SH-SY5Y (cell line): ENCODE measurements around the gene ITGB6.

ENCODE experiments used
- GATA2 ChIP-seq: IDR thresholded peaks from 2 replicates; pipeline ENCODE4 v1.6.1; 2011; ENCODE audit warnings: mild to moderate bottlenecking, low read depth, low read length
- GATA3 ChIP-seq: IDR thresholded peaks from 2 replicates; pipeline ENCODE4 v1.6.1; 2011; ENCODE audit warnings: low read depth, mild to moderate bottlenecking, low read length, moderate library complexity

The ITGB6 gene

DNA sequence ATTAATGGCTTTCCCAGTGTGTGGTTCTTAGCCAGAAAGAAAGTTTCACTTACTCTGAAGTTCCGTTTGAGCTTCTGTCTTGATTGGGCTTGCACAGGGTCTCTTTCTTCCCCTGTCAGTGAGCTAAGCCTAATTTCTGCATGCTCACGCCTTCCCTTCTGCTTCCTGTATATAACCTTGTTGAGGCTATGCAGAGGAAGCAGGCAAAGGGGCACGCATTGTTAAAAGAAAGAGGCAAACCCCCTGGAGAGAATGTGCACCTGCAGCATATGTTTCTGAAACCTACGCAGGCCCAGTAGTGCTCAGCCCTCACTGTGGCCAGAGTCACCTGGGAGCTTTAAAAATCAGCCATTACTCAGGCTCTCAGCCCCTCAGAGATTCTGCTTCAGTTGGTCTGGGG is 123.2 kb downstream of the ITGB6 start:
- TF ChIP-seq GATA3 (no peak), GATA2 (no peak)

DNA sequence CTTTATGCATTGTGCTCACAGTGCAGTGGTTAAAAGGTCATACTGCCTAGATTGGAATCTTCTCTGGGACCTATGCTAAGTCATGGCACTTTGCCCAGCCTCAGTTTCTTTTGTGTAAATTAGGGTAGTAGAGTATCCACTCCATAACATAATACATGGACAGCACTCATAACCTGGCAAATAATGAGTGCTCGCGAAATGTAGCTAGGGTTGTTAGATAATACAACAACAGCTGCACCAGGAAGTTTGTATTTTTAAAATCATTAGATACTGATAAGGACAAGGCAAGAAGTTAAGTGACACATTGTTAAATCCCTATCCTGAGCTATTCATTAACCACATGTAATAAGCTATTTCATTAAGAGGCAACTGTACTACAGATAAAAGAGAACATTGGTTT is 123.8 kb downstream of the ITGB6 start:
- no peak for TF ChIP-seq GATA3
- no peak for TF ChIP-seq GATA2

DNA sequence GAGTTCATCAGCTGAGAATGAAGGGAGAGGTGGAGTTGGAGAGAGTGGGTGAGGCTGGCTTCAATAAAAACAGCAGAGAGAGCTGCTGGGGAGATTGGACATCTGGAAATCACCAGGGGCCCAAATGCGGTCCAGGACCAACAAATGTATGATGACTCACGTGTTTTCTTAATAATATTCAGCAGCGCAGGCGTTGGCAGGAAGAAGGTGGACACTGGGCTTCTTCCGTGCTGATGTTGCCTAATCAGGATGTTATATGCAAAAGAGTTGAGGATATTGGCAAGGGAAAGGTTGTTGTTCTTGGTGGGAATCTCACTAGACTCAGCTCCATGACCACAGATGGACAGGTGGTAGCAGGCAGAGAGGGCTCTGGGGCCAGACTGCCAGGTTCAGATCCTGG is 124.9 kb downstream of the ITGB6 start:
- TF ChIP-seq GATA2 (no peak), GATA3 (no peak)

DNA sequence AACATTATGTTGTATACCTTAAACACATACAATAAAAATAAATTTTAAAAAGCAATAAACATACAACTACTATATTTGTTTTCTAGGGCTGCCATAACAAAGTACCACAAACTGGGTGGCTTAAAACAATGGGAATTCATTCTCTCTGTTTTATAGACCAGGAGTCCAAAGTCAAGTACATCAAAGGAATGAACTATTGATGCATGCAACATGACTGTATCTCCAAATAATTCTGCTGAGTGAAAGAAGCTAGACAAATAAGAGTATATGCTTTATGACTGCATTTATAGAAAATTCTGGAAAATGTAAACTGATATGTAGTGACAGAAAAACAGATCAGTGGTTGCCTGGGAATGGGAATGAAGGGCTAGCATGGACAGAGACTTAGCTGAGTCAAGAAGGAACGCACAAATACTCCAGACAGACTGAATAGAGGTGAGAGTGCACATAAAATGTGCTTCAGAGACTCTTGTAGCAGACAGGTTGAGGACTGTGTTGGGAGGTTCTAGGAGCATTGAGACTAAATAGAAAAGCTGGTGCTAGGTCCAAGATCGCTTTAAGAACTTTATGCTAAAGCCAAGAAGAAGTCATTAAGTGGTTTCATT is 126.7 kb downstream of the ITGB6 start:
- no peak for TF ChIP-seq GATA2
- TF ChIP-seq GATA3, result no peak

DNA sequence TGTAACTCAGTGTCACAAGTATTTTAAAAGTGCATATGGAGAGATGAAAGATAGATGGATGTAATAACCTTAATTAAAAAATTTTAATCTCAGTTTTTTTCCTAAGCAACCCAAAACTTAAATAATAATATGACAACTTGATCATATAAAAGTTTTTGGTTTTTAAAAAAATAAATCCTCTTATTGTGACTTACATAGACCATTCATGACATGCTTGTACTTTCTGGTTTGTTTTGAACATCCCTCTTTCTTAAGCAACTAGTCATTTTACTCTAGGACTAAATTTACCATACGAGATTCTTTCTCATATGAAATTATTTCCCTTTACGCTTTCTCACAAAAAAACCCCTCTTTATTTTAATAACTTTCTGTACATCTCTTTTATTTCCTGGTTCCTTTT is 131.2 kb downstream of the ITGB6 start:
- TF ChIP-seq GATA3 (no peak), GATA2 (no peak)

DNA sequence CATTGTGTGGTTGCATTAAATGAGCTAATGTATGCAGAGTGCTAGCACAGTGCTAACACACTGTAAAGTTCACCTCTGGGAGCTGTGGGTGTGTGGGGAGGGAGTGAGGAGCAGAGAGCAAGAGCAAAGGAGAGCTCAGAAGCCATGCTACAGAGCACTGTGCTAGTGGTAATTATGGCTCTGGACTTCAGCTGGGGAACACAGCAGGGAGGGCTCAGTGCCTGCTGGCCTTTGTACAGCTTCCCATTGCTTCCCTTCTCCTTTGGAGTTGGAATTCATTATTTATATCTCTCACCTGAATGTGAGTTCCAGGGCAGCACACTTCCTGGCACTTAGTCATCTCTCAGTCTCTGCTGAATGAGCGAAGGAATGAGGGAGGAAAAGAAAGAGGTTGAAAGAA is 135.2 kb downstream of the ITGB6 start:
- no peak for TF ChIP-seq GATA3
- TF ChIP-seq GATA2, result no peak

DNA sequence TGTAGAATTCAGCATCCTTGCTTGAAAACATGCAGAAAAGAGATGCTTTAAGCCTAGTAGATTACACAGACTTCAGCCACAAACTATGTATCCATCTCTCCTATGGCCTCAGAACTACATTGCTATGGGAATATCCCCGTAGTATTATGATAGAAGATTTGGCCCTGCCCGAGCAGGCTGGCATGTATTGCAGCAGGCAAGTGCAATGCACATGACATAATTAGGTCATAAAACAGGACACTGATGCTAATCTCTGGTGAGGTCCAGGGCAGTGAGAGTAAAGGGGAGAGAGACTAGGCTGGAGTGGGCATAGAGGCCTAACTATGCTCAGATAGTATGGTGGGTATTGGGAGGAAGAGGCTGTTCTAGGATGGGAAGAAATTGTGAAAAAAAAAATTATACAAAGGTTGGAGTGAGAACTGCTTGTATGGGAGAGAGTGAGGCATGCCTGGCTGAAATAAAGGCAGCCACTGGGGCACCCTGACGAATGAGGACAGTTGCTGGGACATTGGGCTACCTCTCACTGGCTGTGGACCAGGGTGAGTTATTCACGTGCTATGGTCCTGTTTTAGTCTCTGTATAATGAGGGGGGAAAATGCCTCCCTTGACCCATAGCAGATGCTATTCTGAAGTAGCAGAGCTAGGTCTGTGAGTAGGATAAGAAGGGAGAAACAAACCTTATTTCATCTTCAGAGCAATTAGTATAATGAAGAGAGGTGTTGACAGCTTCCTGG is 136.0 kb downstream of the ITGB6 start:
- peak; percentile 92 for TF ChIP-seq GATA3
- peak; percentile 98 for TF ChIP-seq GATA2

DNA sequence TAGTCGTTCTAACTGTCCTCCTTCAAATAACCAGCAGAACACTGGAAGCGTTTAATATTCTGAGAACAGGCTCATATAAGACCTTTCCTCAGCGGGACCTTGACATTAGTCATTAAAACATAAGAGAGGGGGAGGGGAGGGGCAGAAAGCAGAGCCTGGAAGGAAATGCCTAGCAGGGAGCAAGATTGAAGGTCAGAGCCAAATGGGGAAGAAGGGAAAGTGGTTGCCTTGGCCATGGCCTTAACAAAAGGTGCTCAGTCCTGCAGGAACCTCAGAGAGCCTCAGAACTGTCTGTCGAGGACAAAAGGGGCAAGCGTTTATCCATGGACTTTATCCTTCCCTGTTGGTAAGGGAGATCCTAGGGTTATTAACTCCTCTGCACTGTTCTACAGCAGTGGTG is 136.8 kb downstream of the ITGB6 start:
- no peak for TF ChIP-seq GATA2
- no peak for TF ChIP-seq GATA3

DNA sequence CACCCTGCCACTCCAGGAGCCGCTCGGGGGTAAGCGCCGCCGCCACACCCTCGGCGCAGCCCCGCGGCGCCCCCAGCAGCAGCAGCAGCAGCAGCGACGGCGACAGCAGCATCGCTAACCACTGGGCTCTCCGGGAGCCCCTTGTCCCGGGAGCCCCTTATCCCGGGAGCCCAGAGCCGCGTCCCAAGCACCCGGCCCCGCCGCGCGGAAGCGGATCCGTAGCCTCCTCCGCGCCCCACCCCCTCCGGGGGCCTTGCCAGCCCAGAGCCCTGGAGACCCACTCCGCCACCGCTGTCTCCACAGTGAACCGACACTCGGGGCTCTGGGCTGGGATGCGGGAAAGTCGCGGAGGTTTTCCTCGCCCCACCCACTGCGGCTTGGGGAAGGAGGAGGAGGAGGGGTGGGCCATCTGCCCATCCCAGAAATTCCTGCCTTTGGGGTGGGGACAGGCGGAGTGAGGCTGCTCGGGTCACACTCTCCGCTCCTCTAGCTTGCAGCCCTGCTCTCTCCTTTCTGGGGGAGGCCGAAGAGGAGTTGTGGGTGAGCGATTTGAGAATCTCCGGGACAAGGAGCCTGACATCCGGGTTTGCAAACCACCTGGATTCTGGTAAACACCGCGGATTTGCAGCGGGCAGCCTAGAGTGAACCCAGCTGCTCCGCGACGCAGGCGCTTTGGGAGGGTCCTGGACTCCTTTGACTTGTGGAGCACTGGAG is 137.6 kb downstream of the ITGB6 start, which contains the start of gene PLA2R1:
TSS of gene PLA2R1 (minus strand) at position 324 of the 714 bp plus-strand sequence. CDS start at position 112, 212 bp downstream.
- no peak for TF ChIP-seq GATA2
- no peak for TF ChIP-seq GATA3

DNA sequence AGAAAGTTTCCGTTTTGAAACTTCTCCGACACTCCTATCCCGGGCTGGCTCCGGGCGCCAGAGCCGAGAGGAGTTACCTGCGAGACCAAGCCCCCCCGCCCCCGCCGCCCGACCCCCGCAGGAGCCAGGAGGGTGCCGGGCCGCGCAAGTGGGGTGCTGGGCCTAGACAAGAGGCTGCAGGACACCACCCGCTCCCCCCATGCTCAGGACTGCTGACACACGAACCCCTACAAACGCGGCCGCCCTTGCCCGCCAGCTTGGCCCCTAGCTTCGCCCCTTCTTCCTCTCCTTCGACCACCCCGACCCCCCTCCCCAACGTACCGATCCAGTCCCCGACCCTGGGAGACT is 138.2 kb downstream of the ITGB6 start:
- TF ChIP-seq GATA2 (no peak), GATA3 (no peak)

DNA sequence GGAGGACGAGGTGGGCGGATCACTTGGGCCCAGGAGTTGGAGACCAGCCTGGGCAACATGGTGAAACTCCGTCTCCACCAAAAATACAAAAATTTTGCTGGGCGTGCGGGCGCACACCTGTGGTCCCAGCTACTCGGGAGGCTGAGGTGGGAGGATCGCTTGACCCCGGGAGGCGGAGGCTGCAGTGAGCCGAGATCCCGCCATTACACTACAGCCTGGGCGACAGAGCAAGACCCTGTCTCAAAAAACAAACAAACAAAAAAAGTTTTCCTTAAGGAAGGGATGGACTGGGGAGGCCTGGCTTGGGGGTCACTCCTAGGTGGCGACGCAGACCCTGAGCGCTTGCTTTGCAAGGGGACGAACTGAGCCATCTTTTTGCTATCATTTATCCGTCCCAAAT is 138.5 kb downstream of the ITGB6 start:
- TF ChIP-seq GATA2 (no peak), GATA3 (no peak)

DNA sequence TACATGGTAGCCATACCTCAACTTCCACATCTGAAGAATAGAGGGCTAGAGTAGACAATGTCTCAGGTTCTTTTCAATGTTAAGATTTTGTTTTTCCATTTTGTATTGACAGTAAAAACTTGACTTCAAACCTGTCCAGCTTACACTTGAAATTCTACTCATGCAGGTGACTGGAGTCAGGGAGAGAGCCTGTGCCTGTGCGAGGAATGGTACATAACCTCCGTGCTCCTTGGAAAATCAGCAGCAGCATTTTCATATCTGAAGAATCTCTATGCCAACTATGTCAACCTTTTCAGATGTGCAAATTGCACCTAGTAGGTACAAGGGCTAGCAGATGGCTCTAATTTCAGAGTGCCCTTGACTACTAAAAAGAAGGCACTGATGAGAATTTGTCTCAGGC is 139.8 kb downstream of the ITGB6 start:
- no peak for TF ChIP-seq GATA2
- no peak for TF ChIP-seq GATA3

DNA sequence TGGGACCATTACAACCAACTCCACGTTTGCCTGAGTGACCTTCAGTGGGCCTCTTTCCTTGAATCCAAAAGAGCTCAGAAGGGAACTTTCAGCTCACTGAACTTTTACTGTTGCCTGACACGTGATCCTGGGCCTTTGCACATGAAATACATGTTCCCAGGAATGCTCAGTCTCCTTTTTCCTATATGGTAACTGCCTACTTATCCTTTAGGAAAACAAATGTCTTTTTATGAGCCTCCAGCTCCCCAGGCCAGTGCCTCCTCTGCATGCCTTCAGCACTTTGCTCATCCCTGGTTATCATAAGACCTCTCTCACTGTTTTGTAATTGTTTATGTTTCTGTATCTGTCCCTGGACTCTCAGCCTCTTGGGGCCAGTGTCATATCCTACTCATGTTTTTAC is 142.7 kb downstream of the ITGB6 start:
- TF ChIP-seq GATA3 (no peak), GATA2 (no peak)

DNA sequence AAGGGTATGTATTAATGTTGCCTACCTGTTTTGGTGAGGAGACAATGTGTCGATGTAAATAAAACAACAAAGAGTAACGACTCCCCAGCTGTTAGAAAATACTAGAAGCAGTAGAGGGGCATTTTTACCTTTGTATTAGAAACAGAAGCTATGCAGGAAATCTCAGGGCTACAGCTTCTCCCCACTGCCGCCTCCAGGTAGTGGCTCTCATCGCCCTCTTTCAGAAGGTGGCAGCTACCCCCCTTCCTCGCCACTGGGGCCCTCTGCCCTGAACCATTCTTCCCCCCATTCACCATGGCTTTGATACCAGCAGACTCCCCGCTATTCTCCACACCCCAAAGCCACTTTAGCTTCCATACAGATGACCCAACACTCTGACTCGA is 144.4 kb downstream of the ITGB6 start:
- no peak for TF ChIP-seq GATA3
- TF ChIP-seq GATA2, result no peak
